ENCODE data around the gene IRF2BP2.

IRF2BP2 gene

DNA sequence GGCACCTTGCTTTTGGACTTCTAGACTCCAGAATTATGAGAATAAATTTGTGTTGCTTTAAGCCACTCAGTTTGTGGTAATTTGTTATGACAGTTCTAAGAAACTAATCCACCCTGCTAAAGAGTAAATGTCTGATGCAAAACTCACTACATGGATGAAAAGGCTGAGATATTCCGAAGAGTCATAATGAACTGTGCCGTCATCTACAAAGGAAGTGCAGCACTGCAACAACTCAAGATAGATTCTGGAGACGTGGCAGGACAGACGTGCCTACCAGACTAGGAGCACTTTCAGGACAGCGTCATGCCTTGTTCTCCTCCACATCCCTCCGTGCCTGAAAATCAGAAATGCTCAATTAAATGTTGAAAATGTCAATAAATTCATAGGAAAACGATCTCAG is 24.4 kb upstream of the IRF2BP2 start:
- no peak for DNase-seq (ENCODE audit: low spot score)

DNA sequence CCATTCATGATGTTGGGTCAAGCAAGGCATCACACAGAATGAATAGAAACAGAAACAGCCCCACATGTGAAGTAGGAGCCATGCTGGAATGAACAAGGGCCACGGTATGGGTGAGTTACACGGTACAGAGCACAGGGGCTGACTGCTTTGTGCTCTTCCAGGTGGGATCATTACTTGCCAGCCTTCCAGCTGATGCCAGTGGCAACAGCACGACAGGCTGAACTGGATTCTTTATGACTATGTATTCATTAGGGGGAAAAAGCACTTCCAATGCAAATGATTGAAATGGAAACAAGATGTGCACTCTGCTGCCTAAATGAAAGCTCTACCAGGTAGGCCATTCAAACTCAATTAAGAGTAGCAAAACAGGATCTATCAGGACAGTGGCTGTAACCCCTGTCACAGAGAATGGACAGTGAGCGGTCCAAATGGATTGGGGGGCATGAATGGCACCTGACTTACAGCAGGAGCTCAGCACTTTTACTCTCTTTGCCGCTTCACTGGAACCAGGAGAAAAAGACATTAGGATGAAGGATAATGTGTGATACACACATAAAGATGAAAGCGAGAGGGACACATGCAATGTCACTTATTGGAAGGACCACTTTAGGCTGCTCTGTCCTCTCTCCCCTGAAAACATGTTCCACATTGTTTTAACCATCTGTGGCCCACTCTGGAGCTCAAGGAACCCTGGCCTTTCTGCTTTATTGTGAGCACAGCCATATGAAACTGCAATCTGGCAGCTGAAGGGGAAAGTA is 23.4 kb upstream of the IRF2BP2 start:
- no peak for DNase-seq (ENCODE audit: low spot score)

DNA sequence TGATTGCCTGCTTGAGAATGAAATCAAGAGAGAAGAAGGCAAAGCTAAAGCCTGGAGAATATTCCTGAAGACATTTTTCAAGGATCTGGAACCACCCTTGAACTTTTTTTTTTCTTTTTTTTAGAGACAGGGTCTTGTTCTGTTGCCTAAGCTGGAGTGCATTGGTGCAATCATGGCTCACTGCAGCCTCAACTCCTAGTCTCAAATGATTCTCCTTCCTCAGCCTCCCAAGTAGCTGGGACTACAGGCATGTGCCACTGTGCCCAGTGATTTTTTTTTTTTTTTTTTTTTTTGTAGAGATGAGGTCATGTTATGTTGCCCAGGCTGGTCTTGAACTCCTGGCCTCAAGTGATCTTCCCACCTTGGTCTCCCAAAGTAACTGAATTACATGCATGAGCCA is 22.2 kb upstream of the IRF2BP2 start:
- DNase-seq (ENCODE audit: low spot score) = no peak

DNA sequence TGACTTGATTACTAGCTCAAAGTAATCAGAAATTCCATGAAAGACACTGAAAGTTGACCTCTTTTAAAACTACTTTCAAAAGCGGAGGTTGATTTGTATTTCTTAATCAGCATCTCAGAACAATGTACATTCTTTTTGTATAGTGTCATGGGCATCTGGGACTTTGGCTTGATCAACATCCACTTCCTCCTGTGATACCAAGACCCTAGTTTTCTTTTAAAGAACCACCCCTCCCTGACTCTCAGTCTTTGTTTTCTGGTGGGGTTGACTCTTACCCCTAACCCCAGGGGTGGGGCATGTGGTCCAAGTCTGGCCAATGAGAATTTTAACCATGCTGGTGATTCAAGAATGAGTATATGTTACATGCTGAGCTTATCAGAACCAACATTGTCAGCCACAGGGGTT is 21.7 kb upstream of the IRF2BP2 start:
- no peak for DNase-seq (ENCODE audit: low spot score)

DNA sequence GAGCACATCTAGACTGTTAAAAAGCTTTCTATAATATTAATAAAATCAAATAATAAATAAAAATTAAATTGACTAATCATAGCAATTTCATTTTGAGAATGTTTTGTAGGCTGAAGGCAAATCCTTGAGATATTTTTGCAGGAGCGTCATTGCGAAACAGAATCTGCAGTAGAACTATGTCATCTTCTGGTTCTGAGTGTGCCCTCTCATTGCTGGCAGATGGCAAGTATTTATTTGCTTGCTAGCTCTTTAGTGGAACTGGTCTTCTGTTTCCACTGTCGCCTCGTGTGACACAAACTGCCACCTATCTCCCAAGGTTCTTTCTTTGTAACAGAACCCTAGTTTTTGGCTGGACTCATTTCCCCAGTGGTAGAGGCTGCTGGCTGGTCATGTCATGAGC is 19.0 kb upstream of the IRF2BP2 start:
- DNase-seq (ENCODE audit: low spot score) = no peak

DNA sequence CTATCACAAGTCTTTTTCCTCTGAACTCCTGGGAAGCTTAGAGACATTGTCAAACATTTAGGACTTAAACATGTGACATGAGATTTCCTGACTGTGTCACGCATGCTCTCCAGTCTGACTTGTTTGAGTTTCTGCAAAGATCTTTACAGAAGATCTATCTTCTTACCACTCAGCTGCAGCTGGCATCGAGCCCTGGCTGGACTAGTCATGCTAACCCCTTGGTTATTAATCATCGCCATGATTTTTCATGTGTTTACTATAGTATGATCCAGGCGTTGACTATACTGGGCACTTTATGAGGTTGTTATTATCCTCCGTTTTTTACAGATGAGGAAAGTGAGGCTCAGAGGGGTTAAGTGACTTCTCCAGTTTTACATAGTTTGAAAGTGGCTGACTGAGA is 18.1 kb upstream of the IRF2BP2 start:
- DNase-seq (ENCODE audit: low spot score) = no peak

DNA sequence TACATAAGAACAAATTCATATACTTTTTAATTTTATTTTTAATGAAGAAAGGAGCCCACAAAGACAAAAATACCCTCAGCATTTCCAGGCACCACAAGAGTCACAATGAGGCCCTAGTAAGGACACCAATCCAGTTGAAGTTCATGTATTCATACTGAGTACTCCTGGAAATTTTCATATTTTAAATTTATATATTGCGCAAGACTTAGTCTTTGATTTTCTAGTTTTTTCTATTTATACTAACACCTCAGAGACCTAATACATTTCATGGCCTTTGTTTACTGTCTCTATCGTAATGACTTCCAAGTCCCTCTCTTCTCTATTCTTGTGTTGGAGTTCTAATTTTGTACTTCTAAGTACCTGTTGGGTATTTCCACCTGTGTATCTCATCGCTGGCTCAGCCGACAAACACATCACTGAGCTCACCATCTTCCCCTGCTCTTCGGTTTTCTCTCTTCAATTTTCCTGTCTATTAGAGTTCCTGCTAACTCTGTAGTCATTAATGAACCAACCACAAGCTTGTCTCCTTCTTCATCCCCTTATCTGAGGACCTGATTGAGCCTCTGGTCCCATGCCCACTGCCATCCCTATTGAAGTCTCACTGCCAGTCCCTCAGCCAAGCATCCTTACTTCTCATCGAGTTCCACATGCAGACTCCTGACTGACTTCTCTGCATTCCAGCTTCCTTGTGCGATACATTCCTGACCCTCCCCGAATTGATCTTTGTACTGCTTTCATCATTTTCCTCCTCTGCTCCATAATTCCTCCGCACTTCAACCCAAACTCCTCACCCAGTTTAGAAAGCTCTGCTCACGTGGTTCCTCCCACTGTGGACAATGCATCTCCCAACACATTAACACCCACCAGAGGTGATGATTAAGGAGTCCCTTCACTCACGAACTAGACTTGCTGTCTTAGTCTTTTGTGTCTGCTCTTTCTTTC is 17.3 kb upstream of the IRF2BP2 start:
- no peak for DNase-seq (ENCODE audit: low spot score)

DNA sequence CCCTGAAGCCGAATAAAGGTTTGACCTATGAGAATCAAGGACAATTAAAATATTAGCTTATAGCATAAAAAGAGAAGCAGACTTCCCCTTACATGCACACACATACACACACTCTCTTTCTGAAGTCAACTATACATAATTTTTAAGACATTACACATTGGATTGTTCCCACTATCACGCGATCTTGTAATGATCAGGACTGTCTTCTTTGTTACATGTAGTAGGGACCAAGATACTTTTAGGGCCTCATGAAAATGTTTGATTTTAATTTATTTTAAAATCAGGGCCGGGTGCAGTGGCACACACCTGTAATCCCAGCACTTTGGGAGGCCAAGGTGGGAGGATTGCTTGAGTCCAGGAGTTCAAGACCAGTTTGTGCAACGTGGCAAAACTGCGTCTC is 16.4 kb upstream of the IRF2BP2 start:
- no peak for DNase-seq (ENCODE audit: low spot score)

DNA sequence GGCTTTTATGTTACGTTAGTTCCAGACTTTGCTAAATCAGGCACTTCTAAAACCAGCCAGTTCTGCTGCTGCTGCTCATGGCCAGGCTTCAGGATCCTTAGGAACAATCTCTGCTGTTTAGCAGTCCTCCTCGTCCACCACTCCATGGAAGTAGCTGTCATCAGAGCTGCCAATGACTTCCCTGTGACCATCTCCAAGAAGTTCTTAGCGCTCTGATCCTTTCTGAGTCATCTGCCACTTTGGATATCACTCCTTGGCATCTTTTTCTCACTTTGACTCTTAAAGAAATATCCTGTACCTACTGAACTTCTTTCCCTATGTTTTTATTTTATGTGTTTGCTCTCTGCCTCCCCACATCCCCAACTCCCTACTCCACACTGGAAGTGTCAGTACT is 14.7 kb upstream of the IRF2BP2 start:
- no peak for DNase-seq (ENCODE audit: low spot score)

DNA sequence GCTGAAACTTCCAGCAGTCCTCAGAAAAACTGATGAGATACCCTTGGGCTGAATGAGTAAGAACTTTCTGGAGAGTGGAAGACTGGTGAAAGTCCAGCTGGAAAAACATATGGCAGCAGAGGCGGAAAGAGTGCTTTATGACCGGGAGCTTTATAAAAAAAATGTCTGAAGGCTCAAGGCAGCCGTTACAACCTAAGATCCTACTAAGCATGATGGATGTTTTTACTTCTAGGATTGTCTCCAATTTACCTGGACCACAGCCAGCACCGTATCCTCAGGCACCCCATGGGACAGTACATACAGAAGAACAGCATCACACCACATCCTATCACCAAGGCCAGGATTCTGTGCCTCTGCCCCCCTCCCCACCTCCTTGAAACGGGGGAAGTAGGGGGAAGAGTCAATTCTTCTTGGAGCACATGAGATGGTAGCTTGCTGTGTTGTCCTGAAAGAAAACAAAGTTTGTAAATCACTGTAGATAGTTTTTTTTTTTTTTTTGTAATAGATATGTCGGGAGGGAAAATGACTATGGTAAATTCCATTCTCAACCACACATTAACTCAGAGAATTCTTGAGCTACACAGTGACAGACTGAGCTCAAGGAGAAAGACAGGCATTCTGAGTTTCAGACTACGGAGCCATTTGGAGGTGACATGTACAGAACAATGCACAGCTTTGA is 11.8 kb upstream of the IRF2BP2 start:
- no peak for DNase-seq (ENCODE audit: low spot score)

DNA sequence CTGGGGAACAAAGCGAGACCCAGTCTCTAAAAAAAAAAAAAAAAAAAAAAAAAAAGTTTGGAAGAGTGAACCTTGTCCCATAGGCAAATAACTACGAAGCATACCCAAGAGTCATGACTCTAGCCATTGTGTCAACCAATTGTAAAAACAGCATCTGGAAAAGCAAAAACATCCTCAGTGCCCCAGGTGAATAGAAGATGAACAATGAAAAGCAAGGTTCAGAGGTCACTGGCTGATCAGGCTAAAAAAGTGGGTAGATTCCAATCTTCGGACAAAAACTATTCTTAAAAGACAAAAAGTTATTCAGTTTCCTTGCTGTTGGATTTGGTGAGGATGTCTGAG is 11.1 kb upstream of the IRF2BP2 start:
- no peak for DNase-seq (ENCODE audit: low spot score)

DNA sequence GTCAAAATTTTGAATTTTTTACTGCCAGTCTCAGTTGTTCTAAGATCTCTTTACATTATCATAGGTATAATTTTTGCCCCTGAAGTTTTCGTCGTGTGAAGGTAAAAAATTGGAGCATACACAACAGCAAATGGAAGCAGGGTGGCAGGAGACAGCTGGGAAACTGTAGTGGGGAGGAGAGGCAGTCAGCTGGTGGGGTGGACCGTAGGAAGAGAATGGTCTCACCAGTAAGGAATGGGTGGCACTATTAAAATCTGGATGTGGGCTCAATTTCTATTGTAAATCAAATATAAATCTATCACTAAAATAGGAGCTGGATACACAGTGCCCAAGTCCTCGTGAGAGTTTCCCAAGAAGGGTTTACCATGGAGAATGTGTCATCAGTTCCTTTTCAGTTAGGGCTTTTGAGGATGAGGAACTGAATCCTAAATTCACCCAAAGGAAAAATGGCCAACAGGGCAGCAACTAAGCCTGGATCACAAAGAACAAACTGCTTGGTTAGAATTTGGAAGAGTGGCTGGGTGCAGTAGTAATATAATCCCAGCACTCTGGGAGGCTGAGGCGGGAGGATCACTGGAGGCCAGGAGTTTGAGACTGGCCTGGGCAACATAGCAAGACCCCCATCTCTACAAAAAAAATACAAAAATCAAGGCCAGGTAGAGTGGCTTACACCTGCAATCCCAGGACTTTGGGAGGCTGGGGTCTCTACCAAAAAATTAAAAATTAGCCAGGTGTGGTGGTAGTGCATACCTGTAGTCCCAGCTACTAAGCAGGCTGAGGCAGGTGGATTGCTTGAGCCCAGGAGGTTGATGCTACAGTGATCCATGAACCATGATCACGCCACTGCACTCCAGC is 10.5 kb upstream of the IRF2BP2 start:
- no peak for DNase-seq (ENCODE audit: low spot score)

DNA sequence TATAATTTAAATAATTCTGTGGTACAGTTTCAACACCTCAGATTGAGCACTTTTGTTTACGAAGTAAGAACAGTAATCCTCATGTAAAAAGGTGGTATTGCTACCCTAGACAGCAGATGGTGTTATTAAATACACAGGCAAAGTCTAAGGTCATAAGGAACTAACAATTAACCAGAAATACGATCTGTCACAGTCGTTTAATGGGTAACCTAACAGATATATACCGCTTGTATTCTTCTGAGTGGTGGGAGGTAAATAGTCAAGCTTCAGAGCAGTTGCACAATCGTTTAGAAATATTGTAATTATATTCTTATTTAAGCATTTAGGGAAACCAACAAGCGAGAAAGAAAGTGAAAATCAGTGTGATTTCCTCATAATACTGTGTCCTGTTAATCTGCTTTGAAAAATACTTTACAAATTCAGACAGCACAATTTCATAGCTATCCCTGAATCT is 9.8 kb upstream of the IRF2BP2 start:
- no peak for DNase-seq (ENCODE audit: low spot score)

DNA sequence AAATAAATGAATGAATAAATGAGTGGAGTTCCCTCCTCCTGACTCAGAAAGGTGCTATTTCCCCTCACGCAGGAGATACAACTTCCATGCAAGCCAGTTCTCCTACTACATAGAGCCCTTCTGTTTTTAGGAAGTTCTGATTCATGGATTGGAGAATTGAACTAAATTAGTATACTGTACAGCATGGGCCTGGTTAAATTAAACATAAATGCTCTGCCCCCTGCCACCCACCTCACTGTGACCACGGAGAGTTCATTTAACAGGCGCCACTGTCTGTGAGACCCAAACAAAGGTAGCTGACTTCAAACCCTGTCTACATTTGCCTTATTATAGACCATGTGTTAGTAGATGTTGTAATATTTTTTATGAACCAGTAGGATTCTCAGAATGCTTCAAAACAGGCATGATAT is 9.1 kb upstream of the IRF2BP2 start:
- DNase-seq (ENCODE audit: low spot score) = no peak

DNA sequence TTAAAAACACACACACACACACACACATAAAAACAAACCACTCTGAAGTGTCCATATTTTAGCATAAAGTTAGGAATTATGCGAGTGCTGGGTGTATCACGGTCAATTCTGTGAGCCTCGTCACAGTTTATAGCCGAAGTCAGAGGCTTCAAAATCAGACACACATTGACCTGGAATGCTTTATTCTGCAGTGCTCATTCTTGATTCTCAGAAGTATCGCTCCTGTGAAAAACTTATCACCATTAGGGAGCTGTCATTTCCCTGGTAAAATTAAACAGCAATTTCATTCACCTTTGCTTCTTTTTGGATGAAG is 8.7 kb upstream of the IRF2BP2 start:
- no peak for DNase-seq (ENCODE audit: low spot score)

DNA sequence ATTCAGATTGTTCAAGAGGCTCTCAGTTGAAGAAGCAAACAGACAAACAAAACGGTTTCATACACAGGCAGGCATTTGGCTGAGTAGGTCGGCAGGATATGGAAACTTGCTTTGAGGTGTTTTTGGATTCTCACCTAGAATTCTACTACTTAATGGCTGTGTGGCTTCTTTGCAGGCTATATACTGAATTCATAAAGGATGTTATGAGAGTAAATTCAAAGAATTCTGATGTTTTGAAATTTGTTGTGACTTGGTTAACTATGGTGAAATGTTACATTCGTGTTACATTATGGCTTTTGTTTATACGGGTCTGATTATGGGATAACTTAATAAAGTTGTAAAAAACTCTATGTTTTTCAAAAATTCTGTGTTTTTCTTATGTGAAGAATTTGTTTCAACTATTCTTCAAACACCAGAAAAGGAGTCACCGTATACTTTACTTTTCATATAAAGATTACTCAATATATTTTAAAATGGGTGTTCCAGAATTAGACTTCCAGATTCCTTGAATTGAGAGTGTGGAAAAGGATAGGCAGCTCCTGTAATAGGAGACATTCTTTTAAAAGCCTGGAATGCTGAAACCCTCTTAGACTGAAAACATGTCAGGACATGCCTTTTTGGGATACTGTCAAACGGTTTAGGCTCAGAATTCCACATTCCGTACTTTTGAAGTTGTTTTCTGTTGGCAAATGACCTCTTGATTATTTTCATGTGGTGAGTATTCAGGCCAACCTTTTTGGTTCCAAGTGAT is 8.2 kb upstream of the IRF2BP2 start:
- DNase-seq (ENCODE audit: low spot score) = no peak

DNA sequence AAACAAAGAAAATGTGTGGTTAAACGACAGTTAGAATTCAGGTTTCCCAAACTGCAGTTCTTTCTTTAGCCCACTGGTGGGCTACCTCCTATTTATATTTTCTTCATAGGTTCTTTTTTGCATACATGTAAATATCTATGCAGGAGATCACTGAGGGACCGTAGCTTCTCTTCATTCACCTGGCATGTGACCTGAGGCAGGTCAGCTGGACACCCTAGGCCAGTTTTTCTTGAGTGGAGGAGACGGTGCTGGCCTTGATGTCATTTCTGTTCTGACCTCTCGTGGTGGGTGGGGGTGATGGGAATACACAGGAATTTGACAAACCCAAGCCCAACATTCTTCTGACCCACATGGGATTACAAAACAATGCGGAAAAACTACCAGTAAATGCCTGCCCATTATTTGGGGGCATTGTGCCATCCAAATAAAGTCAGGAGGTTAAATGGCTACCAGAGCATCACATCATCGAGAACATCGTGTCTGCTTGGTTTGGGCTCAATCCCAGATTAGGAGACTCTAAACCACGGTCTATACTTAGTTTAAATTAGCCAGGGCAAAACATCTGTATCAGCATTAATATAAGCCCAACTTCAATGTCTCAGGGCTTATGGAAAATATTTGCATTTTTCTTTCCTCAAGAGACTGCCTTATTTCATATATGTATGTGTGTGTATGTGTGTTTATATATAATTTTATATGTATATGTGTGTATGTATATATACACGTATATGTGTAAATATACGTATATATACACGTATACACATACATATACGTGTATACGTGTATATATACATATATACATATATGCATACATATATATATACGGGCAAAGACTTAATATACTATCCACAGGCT is 7.4 kb upstream of the IRF2BP2 start:
- DNase-seq (ENCODE audit: low spot score) = no peak

DNA sequence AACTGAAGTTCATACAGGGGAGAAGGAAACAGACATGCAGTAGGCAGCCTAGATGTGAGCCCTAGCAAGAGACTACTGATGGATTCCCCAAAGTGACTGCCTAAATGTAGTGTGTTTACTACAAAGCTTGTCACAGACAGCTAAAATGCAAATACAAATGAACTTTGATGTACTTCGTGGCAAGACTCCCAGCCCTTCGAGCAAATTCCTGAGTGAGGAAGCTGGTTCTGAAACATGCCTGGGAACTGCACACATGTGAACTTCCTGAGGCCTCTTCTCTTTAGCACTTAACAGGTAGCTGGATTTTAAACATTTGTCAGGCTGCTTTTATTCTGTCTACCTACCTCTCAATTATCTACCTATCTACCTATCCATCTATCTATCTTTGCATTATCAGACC is 6.7 kb upstream of the IRF2BP2 start:
- DNase-seq (ENCODE audit: low spot score) = no peak

DNA sequence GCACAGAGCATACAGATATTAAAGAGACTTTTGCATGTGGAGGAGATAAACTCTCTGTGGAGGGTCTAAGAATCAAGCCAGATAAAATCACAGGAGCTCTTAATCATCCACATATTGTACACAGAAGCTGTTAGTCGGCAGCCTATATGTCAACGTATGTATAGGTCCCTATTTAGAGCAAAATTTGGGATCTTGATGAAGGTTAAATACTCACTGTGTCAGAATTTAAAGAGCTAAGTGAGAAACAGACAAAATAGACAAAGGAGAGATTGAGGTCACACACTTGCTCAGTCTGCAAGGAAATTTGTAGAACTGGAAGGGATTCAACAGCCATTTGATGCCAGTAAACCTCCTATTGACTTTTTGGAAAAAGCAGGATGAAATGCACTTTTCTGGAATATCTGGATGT is 4.1 kb upstream of the IRF2BP2 start:
- DNase-seq (ENCODE audit: low spot score) = peak; percentile 55

DNA sequence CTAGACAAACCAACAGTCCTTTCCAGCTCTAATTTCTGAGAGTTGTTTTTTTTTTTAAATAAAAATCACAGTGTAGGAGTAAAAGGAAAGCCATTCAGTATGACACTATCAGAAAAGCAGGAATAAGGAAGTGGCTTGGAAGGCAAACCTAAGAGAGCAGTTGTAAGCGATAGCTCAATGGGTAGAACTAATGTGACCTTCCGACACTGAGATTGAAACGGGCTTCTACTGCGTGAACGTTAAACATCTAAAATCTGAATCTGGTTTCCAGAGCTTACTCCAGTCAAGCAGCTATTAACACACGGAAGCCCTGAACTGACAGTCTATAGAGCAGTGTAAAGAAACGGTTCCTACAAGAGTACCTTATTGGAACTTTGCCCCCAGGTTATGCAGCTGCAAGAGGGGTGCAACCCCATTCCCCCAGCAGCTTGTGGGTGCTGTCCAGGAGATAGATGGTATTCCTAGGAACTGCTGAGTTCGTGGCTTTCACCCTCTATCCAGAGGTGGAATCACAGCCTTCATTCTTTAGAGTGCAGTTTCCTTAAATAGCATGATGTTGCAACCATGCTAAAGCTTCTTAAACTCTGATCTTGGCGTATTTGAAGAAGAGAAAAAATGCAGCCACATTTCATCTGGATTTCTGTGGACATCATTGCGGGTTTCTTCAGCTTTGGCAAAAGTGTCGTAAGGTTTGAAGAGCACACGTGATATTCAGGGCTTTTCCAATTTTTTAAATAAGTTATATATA is 3.3 kb upstream of the IRF2BP2 start:
- peak; percentile 73 for DNase-seq (ENCODE audit: low spot score)
